ENCODE data around the gene IL11. TPM values are rescaled to one million over a fixed set of nuclear protein-coding genes. Genes with fewer than 3 reads are reported as not detected.

IL11 gene
- total and polyA plus RNA-seq, 2 of the 8 experiments (the other 6 are each of a cell fraction or from before 2014, with no cell fraction given), result 1.7 to 2.8 TPM

DNA sequence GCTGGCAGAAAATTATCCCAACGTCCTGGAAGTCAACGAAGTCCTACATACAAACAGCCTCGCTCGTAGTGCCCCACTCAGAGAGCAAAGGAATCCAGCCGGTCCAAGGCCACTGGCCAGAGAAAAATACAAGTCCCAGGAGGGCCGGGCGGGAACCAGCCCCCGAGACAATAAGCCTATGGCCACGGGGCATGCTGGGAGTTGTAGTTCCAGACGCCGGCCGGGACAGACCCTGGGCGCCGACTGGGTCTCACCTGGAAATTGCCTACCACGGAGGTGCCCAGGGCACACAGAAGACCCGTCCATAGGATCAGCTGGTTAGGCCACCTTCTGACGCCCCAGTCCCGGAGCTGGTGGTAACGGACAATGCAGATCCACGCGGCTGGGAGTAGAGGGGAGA, 50.5 kb downstream of the IL11 start (continued):
- TF ChIP-seq, protein P1, sequence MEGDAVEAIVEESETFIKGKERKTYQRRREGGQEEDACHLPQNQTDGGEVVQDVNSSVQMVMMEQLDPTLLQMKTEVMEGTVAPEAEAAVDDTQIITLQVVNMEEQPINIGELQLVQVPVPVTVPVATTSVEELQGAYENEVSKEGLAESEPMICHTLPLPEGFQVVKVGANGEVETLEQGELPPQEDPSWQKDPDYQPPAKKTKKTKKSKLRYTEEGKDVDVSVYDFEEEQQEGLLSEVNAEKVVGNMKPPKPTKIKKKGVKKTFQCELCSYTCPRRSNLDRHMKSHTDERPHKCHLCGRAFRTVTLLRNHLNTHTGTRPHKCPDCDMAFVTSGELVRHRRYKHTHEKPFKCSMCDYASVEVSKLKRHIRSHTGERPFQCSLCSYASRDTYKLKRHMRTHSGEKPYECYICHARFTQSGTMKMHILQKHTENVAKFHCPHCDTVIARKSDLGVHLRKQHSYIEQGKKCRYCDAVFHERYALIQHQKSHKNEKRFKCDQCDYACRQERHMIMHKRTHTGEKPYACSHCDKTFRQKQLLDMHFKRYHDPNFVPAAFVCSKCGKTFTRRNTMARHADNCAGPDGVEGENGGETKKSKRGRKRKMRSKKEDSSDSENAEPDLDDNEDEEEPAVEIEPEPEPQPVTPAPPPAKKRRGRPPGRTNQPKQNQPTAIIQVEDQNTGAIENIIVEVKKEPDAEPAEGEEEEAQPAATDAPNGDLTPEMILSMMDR (IDR thresholded peaks at IDR 0.05; ENCODE audit: control extremely low read depth in 1 of 3, insufficient read depth in 1 of 3, low read depth in 1 of 3, low read length in 3 of 3), result no peak
- TF ChIP-seq KDM1A (IDR thresholded peaks at IDR 0.05; ENCODE audit: borderline replicate concordance, low read length) (no peak), EGR1 (IDR thresholded peaks at IDR 0.05; ENCODE audit: borderline replicate concordance, low read depth, low read length) (no peak), BRCA1 (IDR thresholded peaks at IDR 0.05; ENCODE audit: low read depth, low read length) (no peak), SP1 (IDR thresholded peaks at IDR 0.05; ENCODE audit: low read depth, low read length) (no peak), SIX5 (IDR thresholded peaks at IDR 0.05; ENCODE audit: low read depth, low read length) (peak; percentile 98)
